GM06990 (cell line): ENCODE results near the gene CCDC27.

Source experiments
- DNase-seq: peaks from one replicate; pipeline ENCODE4 v3.0.0-alpha.2; 2011; ENCODE audit not compliant: insufficient read length; ENCODE audit errors: extremely low read depth
- H3K27me3 ChIP-seq: replicated peaks from 2 replicates; pipeline ENCODE4 v1.6.0; 2011; ENCODE audit warnings: low read length; ENCODE audit not compliant: control insufficient read depth, insufficient read depth
- H3K36me3 ChIP-seq: 2 replicates; pipeline ENCODE4 v1.5.1; 2011; ENCODE audit warnings: low read length; ENCODE audit not compliant: control insufficient read depth, insufficient read depth
- H3K4me3 ChIP-seq: replicated peaks from 2 replicates; pipeline ENCODE4 v1.5.1; 2011; ENCODE audit warnings: low read depth, mild to moderate bottlenecking, control low read depth, low read length
- CTCF ChIP-seq: IDR thresholded peaks from 2 replicates; pipeline ENCODE4 v1.5.1; 2011; ENCODE audit warnings: low read length, control low read depth, mild to moderate bottlenecking, inconsistent platforms; ENCODE audit not compliant: insufficient read depth, poor library complexity, severe bottlenecking

The CCDC27 gene

GRCh38 chr1:3735688-3736087, 16.6 kb upstream of the CCDC27 start:
- peaks cover 17% of the 10 kb centered on the region for H3K36me3 ChIP-seq
- TF ChIP-seq CTCF = no peak

GRCh38 chr1:3736131-3736561, 16.1 kb upstream of the CCDC27 start:
- Histone ChIP-seq H3K36me3 (peaks cover 17% of the 10 kb centered on the region), H3K27me3 (no peaks in the 10 kb centered on the region)
- TF ChIP-seq CTCF = no peak

More at GRCh38 chr1:3735688-3736087, 16.6 kb upstream of the CCDC27 start:
- Histone ChIP-seq H3K4me3 (no peak overlapping the region), H3K27me3 (no peaks in the 10 kb centered on the region)
- DNase-seq = no peak

GRCh38 chr1:3736708-3737107, 15.5 kb upstream of the CCDC27 start:
- TF ChIP-seq CTCF = no peak

More at GRCh38 chr1:3736131-3736561, 16.1 kb upstream of the CCDC27 start:
- DNase-seq = no peak
- H3K4me3 ChIP-seq = no peak overlapping the region

GRCh38 chr1:3738943-3739342, 13.3 kb upstream of the CCDC27 start:
- Histone ChIP-seq H3K36me3 (peaks cover 13% of the 10 kb centered on the region), H3K4me3 (no peak overlapping the region), H3K27me3 (no peaks in the 10 kb centered on the region)
- no peak for TF ChIP-seq CTCF
- no peak for DNase-seq

More at GRCh38 chr1:3736708-3737107, 15.5 kb upstream of the CCDC27 start:
- DNase-seq = no peak
- Histone ChIP-seq H3K36me3 (peaks cover 17% of the 10 kb centered on the region), H3K27me3 (no peaks in the 10 kb centered on the region), H3K4me3 (no peak overlapping the region)

- no peak for DNase-seq
- Histone ChIP-seq H3K4me3 (no peak overlapping the region), H3K36me3 (peaks cover 11% of the 10 kb centered on the region), H3K27me3 (no peaks in the 10 kb centered on the region)
- TF ChIP-seq CTCF = no peak
Observed at GRCh38 chr1:3740042-3740441, 12.2 kb upstream of the CCDC27 start.

- peaks cover 9% of the 10 kb centered on the region for H3K36me3 ChIP-seq
- H3K27me3 ChIP-seq = no peaks in the 10 kb centered on the region
- DNase-seq = no peak
- TF ChIP-seq CTCF = no peak
- no peak overlapping the region for H3K4me3 ChIP-seq
Observed at GRCh38 chr1:3740752-3741151, 11.5 kb upstream of the CCDC27 start.
